GM11168 (cell line): ENCODE results near the gene CPOX.
"Not testable (repeated sequence)": the region's sequence is repeated elsewhere in the genome, so short reads cannot be mapped to it uniquely, and the experiment has no call there.

Experiments used
- in situ Hi-C: fragments of 300-500 bp; cut with MboI; formaldehyde crosslinking; loops from one replicate; pipeline ENCODE4 v1.12.0; 2022; ENCODE audit warnings: low sequenced_read_pairs; ENCODE audit not compliant: unreplicated experiment

Gene CPOX

GRCh38 chr3:98593046-98593936 is at the start of gene CPOX:
CPOX (minus strand) TSS chr3:98593611; CDS start chr3:98593504, 107 bp downstream.
- in situ Hi-C loops, result loop anchor here (25.0 kb wide), 2 partner anchors 256 to 556 kb away; partner anchors contain the start of gene GABRR3

GRCh38 chr3:98642769-98643168 is 49.4 kb upstream of the CPOX start:
- in situ Hi-C loops, result not testable (repeated sequence)

- in situ Hi-C loops, result not testable (repeated sequence)
Measured at GRCh38 chr3:98641756-98642155, 48.3 kb upstream of the CPOX start.

- in situ Hi-C loops, result not testable (repeated sequence)
Measured at GRCh38 chr3:98638515-98638914, 45.1 kb upstream of the CPOX start.

- in situ Hi-C loops, result no loop called here
Measured at GRCh38 chr3:98630416-98630815, 37.0 kb upstream of the CPOX start.

- in situ Hi-C loops, result no loop called here
Measured at GRCh38 chr3:98628317-98628716, 34.9 kb upstream of the CPOX start.

GRCh38 chr3:98626151-98626550 is 32.7 kb upstream of the CPOX start:
- in situ Hi-C loops, result no loop called here

- in situ Hi-C loops, result no loop called here
Measured at GRCh38 chr3:98623572-98624280, 30.3 kb upstream of the CPOX start.

- in situ Hi-C loops, result no loop called here
Measured at GRCh38 chr3:98617841-98618240, 24.4 kb upstream of the CPOX start.

GRCh38 chr3:98613616-98614015 is 20.2 kb upstream of the CPOX start:
- in situ Hi-C loops, result no loop called here

- in situ Hi-C loops, result no loop called here
Measured at GRCh38 chr3:98612996-98613517, 19.6 kb upstream of the CPOX start.

- in situ Hi-C loops, result no loop called here
Measured at GRCh38 chr3:98612587-98612986, 19.2 kb upstream of the CPOX start.

- in situ Hi-C loops, result loop anchor here (10.0 kb wide), 1 partner anchor 387 kb away; no protein-coding TSS in a partner anchor
Measured at GRCh38 chr3:98608029-98608428, 14.6 kb upstream of the CPOX start.

GRCh38 chr3:98603580-98603979 is 10.2 kb upstream of the CPOX start:
- in situ Hi-C loops, result loop anchor here (5.0 to 10.0 kb wide), 3 partner anchors 54 to 391 kb away; no protein-coding TSS in a partner anchor

GRCh38 chr3:98602078-98602678 is 8.8 kb upstream of the CPOX start:
- in situ Hi-C loops, result loop anchor here (5.0 to 10.0 kb wide), 3 partner anchors 55 to 393 kb away; no protein-coding TSS in a partner anchor

GRCh38 chr3:98601180-98601579 is 7.8 kb upstream of the CPOX start:
- in situ Hi-C loops, result loop anchor here (5.0 to 10.0 kb wide), 3 partner anchors 56 to 394 kb away; no protein-coding TSS in a partner anchor

- in situ Hi-C loops, result loop anchor here (5.0 to 10.0 kb wide), 3 partner anchors 57 to 394 kb away; no protein-coding TSS in a partner anchor
Measured at GRCh38 chr3:98600412-98601095, 7.1 kb upstream of the CPOX start.

GRCh38 chr3:98599647-98600411 is 6.4 kb upstream of the CPOX start:
- in situ Hi-C loops, result loop anchor here (5.0 to 25.0 kb wide), 5 partner anchors 57 to 563 kb away; partner anchors contain the start of gene GABRR3

GRCh38 chr3:98598492-98598891 is 5.1 kb upstream of the CPOX start:
- in situ Hi-C loops, result loop anchor here (25.0 kb wide), 2 partner anchors 261 to 561 kb away; partner anchors contain the start of gene GABRR3
